Trophoblast cell (in vitro differentiated cells and primary cell): Measurements from ENCODE around the gene SORL1.

Source experiments
- DNase-seq, 2 donors: peaks; one replicate each; pipeline ENCODE4 v3.0.0-alpha.2; 2016
- H2AFZ ChIP-seq: 2 replicates; pipeline ENCODE4 v1.6.1; 2013; ENCODE audit warnings: low read length, moderate library complexity, mild to moderate bottlenecking; ENCODE audit not compliant: insufficient read depth, poor library complexity
- H2AK5ac ChIP-seq: 2 replicates; pipeline ENCODE4 v1.6.1; 2013; ENCODE audit warnings: mild to moderate bottlenecking, low read length
- H2BK120ac ChIP-seq: 2 replicates; pipeline ENCODE4 v1.6.1; 2013; ENCODE audit warnings: low read length, mild to moderate bottlenecking, moderate library complexity; ENCODE audit not compliant: insufficient read depth, poor library complexity
- H2BK12ac ChIP-seq: 2 replicates; pipeline ENCODE4 v1.6.1; 2013; ENCODE audit warnings: mild to moderate bottlenecking, low read length, moderate library complexity
- H2BK5ac ChIP-seq: 2 replicates; pipeline ENCODE4 v1.6.1; 2013; ENCODE audit warnings: low read length, low read depth, moderate library complexity, mild to moderate bottlenecking; ENCODE audit not compliant: poor library complexity
- H3K14ac ChIP-seq: 2 replicates; pipeline ENCODE4 v1.6.1; 2013; ENCODE audit warnings: mild to moderate bottlenecking, low read length
- H3K18ac ChIP-seq: 2 replicates; pipeline ENCODE4 v1.6.1; 2013; ENCODE audit warnings: mild to moderate bottlenecking, low read length
- H3K23ac ChIP-seq: 2 replicates; pipeline ENCODE4 v1.6.1; 2013; ENCODE audit warnings: low read length
- H3K27ac ChIP-seq: 2 replicates; pipeline ENCODE4 v1.5.1; 2013; ENCODE audit warnings: low read depth, mild to moderate bottlenecking, inconsistent platforms, low read length, moderate library complexity
- H3K27me3 ChIP-seq: 2 replicates; pipeline ENCODE4 v1.6.1; 2013; ENCODE audit warnings: inconsistent platforms, mild to moderate bottlenecking, low read length, moderate library complexity; ENCODE audit not compliant: insufficient read depth
- H3K36me3 ChIP-seq, 2 experiments: 1 replicate in 1 of 2; 2 replicates in 1 of 2; pipeline ENCODE4 v1.6.1; 2013; ENCODE audit warnings: low read length in 2 of 2, mild to moderate bottlenecking in 2 of 2, moderate library complexity in 1 of 2; ENCODE audit not compliant: insufficient read depth in 2 of 2, control insufficient read depth in 1 of 2
- H3K4ac ChIP-seq: 2 replicates; pipeline ENCODE4 v1.6.1; 2013; ENCODE audit warnings: low read depth, mild to moderate bottlenecking, low read length, moderate library complexity
- H3K4me1 ChIP-seq, 2 experiments: 1 replicate in 1 of 2; 2 replicates in 1 of 2; pipeline ENCODE4 v1.6.1; 2013; ENCODE audit warnings: low read length in 2 of 2, mild to moderate bottlenecking in 2 of 2, moderate library complexity in 1 of 2; ENCODE audit not compliant: insufficient read depth in 2 of 2, control insufficient read depth in 1 of 2
- H3K4me2 ChIP-seq: 2 replicates; pipeline ENCODE4 v1.6.1; 2013; ENCODE audit warnings: inconsistent platforms, mild to moderate bottlenecking, low read length, moderate library complexity
- H3K4me3 ChIP-seq: 2 replicates; pipeline ENCODE4 v1.5.1; 2013; ENCODE audit warnings: mild to moderate bottlenecking, low read depth, low read length, inconsistent platforms
- H3K79me1 ChIP-seq: one replicate; pipeline ENCODE4 v1.6.1; 2013; ENCODE audit warnings: low read length
- H3K79me2 ChIP-seq: 2 replicates; pipeline ENCODE4 v1.6.1; 2013; ENCODE audit warnings: low read length, mild to moderate bottlenecking; ENCODE audit not compliant: control insufficient read depth, insufficient read depth, poor library complexity
- H3K9ac ChIP-seq: 2 replicates; pipeline ENCODE4 v1.6.1; 2013; ENCODE audit warnings: mild to moderate bottlenecking, low read length
- H3K9me3 ChIP-seq: 2 replicates; pipeline ENCODE4 v1.6.1; 2013; ENCODE audit warnings: low read depth, mild to moderate bottlenecking, control low read depth, inconsistent platforms, low read length; ENCODE audit not compliant: insufficient read depth
- H4K12ac ChIP-seq: 2 replicates; pipeline ENCODE4 v1.6.1; 2013; ENCODE audit warnings: low read depth, mild to moderate bottlenecking, low read length, moderate library complexity
- H4K8ac ChIP-seq: 2 replicates; pipeline ENCODE4 v1.6.1; 2013; ENCODE audit warnings: low read depth, mild to moderate bottlenecking, low read length, moderate library complexity
- H4K91ac ChIP-seq: one replicate; pipeline ENCODE4 v1.6.1; 2013; ENCODE audit warnings: low read depth, mild to moderate bottlenecking, low read length, moderate library complexity
- WGBS: extraction: QIAGEN DNeasy Blood & Tissue Kit; methylation state at CpG from one replicate; pipeline ENCODE4 v1.1.7; 2013; ENCODE audit warnings: missing lambda C conversion rate; ENCODE audit not compliant: insufficient read length, insufficient coverage; ENCODE audit errors: extremely low coverage; 5-methylcytosine and 5-hydroxymethylcytosine counted together

Gene SORL1

GRCh38 chr11:121559606-121560200, 107.6 kb downstream of the SORL1 start:
- Histone ChIP-seq H3K18ac (no peak overlapping the region), H4K91ac (no peak overlapping the region), H3K14ac (no peak overlapping the region), H2AK5ac (no peak overlapping the region), H2BK5ac (no peak overlapping the region), H3K4me3 (no peak overlapping the region), H3K9me3 (no peaks in the 10 kb centered on the region), H3K79me1 (peaks cover 1% of the 10 kb centered on the region), H3K79me2 (no peaks in the 10 kb centered on the region), H3K36me3 (peaks cover 0 to 2% of the 10 kb centered on the region in 2 experiments), H3K4me2 (no peak overlapping the region), H2AFZ (no peak overlapping the region), H3K9ac (no peak overlapping the region), H4K8ac (no peak overlapping the region), H2BK120ac (no peak overlapping the region), H3K4ac (no peak overlapping the region), H4K12ac (no peak overlapping the region), H2BK12ac (no peak overlapping the region), H3K4me1 (peaks cover 2 to 4% of the 10 kb centered on the region in 2 experiments), H3K23ac (no peak overlapping the region), H3K27ac (no peak overlapping the region), H3K27me3 (no peaks in the 10 kb centered on the region)
- no CpG with 5 or more reads among the region's 6 CpGs for WGBS
- no peak for DNase-seq

- Histone ChIP-seq H3K36me3 (peaks cover 0 to 2% of the 10 kb centered on the region in 2 experiments), H2AK5ac (no peak overlapping the region), H3K4me2 (no peak overlapping the region), H3K79me1 (peaks cover 1% of the 10 kb centered on the region), H3K4ac (no peak overlapping the region), H3K14ac (no peak overlapping the region), H3K79me2 (no peaks in the 10 kb centered on the region), H4K91ac (no peak overlapping the region), H2BK12ac (no peak overlapping the region), H3K23ac (no peak overlapping the region), H4K8ac (no peak overlapping the region), H3K9me3 (no peaks in the 10 kb centered on the region), H2AFZ (no peak overlapping the region), H3K27me3 (no peaks in the 10 kb centered on the region), H3K18ac (no peak overlapping the region), H4K12ac (no peak overlapping the region), H2BK120ac (no peak overlapping the region), H3K4me3 (no peak overlapping the region), H2BK5ac (no peak overlapping the region), H3K27ac (no peak overlapping the region), H3K9ac (no peak overlapping the region), H3K4me1 (peaks cover 2 to 4% of the 10 kb centered on the region in 2 experiments)
- DNase-seq = no peak
Measured at GRCh38 chr11:121560236-121560635, 108.1 kb downstream of the SORL1 start.

DNA sequence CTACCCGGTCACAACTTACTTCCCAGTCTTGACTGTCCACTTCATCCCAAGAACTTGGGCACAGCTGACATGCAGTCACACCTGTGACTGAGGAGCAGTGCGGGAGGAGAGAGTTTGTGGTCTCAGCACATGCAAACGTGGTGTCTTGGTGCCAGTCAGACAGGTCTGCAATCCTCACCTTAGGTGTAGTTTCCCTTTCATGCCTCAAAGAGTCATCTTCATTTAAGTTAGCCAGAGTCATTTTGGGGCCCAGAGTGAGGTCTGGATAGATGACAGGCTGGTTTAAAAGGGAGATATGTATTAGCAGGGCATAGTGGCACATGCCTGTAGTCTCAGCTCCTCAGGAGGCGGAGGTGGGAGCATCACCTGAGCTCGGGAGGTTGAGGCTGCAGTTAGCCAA, 109.1 kb downstream of the SORL1 start:
- Histone ChIP-seq H3K27me3 (no peaks in the 10 kb centered on the region), H3K18ac (no peak overlapping the region), H2AK5ac (no peak overlapping the region), H3K4me3 (no peak overlapping the region), H2BK12ac (no peak overlapping the region), H3K4me2 (no peak overlapping the region), H3K9me3 (no peaks in the 10 kb centered on the region), H3K9ac (no peak overlapping the region), H3K79me1 (peaks cover 1% of the 10 kb centered on the region), H3K4ac (no peak overlapping the region), H2AFZ (no peak overlapping the region), H4K91ac (no peak overlapping the region), H2BK120ac (no peak overlapping the region), H3K23ac (no peak overlapping the region), H4K8ac (no peak overlapping the region), H3K36me3 (peaks cover 0 to 2% of the 10 kb centered on the region in 2 experiments), H3K4me1 (peaks cover 2 to 4% of the 10 kb centered on the region in 2 experiments), H3K79me2 (no peaks in the 10 kb centered on the region), H3K14ac (no peak overlapping the region), H2BK5ac (no peak overlapping the region), H3K27ac (no peak overlapping the region), H4K12ac (no peak overlapping the region)
- no peak for DNase-seq
- WGBS = no CpG with 5 or more reads among the region's 5 CpGs

DNA sequence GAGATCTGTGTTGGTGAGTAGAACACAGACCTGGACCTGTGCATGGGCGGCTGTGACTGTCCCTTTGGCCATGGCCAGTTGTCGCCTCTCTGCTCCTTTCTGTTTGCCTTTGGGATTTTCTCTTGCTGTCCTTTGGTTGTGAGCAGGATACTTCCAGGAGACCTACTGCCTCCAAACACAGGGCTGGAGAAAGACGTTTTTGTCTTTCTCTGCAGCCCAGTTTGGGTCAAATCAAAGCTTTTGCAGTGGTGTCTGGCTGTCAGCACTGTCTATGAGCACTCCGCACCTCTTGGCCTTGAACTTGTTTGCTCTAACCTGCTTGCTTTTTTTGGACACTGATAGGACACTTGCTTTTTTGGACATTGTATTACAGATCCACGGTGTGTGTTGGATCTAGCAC, 109.6 kb downstream of the SORL1 start:
- H2BK12ac ChIP-seq = no peak overlapping the region
- WGBS = no CpG with 5 or more reads among the region's 5 CpGs
- no peak overlapping the region for H3K27ac ChIP-seq

More for the DNA sequence above, 109.6 kb downstream of the SORL1 start:
- Histone ChIP-seq H3K36me3 (peaks cover 0 to 2% of the 10 kb centered on the region in 2 experiments), H3K14ac (no peak overlapping the region), H3K79me2 (no peaks in the 10 kb centered on the region), H3K4me1 (peaks cover 2 to 4% of the 10 kb centered on the region in 2 experiments), H2AFZ (no peak overlapping the region), H3K79me1 (peaks cover 1% of the 10 kb centered on the region), H4K12ac (no peak overlapping the region), H3K9me3 (no peaks in the 10 kb centered on the region), H3K23ac (no peak overlapping the region), H2AK5ac (no peak overlapping the region), H3K4me2 (no peak overlapping the region), H3K27me3 (no peaks in the 10 kb centered on the region), H3K9ac (no peak overlapping the region), H3K4ac (no peak overlapping the region), H3K4me3 (no peak overlapping the region), H4K91ac (no peak overlapping the region), H2BK5ac (no peak overlapping the region), H2BK120ac (no peak overlapping the region), H3K18ac (no peak overlapping the region), H4K8ac (no peak overlapping the region)
- DNase-seq = no peak
